ENCODE results near the gene ATG9A.

The ATG9A gene

DNA sequence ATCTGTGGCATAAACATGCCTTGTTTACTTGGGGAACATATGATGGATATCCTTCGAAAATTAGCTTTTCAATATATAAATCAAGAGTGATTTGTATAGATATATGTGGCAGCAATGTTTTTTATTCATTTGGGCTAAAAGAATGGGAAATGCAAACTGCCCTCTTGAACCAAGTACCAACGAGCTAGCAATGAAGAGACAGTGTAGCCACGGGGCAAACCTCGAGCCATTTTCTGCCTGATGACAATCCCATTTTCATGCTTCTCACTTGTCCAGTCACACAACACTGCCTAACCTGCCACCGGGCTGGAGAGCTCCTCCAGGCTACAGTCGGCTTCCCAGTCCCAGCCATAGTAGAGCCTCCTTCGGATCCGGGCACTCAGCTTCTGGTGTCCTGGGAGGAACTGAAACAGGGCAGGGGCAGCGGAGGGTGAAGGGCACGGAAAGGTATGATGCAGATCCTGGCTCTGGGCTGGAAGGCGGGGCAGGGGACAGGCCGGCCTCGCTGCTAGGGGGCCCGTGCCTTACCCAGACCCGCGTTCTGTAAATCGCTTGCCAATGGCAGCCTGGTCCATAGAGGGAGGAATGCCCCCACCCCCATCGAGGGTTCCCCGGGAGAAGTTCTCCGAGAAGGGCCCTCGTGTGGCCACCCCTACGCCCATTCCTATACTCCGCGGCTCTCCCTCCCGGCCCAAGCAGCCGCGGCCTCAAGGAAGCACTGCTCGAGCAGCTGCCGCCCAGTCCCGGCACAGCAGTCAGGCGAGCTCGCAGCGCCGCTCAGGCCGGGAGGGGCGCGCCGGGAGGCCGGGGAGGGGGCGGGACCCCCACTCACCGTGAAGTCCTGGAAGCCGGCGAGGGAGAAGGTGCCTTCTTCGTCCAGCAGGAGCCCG, 53.3 kb downstream of the ATG9A start:
- peak; percentile 54 for DNase-seq

DNA sequence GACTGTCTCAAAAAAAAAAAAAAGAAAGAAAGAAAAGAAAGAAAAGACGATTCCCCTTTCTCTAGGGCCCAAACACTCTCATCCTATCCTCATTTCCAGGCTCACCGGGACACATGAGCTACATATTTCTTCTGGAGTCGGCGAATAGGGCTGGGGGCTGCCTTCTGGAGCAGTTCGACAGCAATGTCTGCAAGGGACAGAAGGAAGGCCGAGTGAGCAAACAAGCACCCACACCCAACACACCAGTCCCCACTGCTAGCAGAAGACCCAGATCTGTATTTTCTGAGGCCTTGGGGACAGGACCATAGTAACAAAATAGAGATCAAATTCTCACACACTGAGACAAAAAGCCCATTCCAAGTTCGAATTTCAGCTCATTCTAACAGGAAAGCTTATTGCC, 54.0 kb downstream of the ATG9A start:
- DNase-seq, result no peak

DNA sequence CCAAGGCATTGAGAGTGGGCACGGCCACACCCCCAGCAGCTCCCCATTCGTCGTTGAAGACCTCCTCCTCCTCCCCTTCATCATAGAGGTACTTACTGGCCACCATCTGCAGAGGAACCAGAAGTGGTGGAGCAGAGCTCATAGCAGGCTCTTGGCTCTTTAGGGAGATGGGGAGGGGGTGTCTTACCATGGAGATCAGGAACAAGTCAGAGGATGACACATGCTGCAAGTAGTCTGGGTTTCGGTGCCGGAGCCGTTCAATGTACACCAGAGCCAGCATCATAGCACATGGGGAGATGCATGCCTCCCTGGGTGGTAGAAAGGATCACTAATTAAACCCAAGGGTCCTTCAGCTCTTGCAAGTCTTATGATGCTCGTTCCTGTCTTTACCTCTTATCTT, 54.6 kb downstream of the ATG9A start:
- DNase-seq, result no peak

DNA sequence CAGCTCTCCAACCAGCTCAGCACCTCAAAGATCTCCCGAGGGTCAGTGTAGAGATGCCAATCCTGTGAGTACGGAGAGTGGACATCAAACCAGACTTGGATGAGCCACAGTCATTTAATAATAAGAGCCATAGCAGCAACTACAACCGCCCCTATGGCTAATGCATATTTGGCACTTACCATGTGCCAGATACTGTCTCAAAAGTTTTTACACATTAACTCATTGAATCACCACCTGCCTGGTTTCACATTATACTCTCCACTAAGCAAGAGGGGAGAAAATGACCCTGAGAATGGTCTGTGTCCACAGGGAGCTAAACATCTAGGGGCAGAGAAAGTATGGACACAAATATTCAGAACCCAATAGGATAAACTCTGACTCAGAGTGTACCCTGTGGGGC, 55.3 kb downstream of the ATG9A start:
- DNase-seq, result no peak

DNA sequence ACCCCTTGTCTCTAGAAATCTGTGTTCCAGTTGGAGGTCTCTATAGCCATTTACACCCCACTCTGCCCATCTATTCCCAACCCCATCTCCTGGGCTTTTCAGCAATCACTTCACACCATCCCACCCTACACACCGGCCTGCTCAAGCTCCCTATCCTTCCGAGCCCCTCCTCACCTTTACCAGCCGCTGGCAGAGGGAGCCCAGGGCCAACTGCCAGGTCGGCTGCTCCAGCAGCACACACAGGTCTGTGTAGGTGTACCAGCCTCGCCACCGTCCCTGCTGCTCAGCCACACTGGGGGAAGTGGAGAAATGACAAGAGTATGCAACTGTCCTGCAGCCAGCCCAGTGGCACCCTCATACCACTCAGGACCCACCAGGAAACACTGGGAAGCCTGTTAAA, 56.3 kb downstream of the ATG9A start:
- DNase-seq, result no peak

DNA sequence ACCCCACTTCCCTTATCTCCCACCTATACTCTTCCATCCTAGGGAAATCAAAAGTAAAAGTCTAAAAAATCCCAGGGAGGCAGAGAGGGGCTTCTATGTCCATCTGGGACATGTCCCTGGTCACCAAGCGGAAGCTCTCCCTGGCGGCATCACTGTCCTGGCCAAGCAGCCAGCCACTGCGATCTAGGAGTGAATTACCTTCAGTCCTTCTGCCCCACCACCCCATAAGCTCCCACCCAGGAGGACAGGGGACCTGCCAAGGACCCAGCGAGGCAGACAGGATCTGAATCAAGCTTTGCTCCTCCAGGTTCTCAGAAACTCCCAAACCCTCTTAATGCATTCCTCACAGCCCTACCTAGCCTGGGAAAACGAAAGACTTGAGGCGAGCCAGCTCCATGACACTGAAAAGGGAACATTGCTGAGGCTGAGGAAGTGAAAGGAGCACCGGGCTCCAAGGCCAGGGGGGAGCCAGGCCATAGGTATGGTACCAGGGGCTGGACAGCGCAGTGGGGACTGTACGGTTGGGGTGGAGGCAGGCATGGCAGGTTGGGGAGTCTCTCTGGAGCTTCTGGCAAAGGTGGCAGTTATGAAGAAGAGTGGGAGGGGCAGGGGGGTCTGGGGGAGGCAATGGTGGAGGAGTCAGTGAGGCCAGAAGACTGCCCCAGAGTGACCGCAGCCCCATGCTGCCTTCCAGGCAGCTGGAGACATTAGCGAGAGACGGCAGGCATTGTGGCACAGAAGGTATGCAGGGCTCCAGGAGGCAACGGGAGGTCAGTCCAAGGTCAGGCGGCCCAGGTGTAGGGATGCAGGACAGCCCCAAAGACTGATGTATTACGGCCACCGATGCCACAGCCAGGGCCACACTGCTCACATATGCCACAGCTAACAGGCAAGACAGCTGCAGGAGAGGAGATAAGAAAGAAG, 56.9 kb downstream of the ATG9A start:
- no peak for DNase-seq

DNA sequence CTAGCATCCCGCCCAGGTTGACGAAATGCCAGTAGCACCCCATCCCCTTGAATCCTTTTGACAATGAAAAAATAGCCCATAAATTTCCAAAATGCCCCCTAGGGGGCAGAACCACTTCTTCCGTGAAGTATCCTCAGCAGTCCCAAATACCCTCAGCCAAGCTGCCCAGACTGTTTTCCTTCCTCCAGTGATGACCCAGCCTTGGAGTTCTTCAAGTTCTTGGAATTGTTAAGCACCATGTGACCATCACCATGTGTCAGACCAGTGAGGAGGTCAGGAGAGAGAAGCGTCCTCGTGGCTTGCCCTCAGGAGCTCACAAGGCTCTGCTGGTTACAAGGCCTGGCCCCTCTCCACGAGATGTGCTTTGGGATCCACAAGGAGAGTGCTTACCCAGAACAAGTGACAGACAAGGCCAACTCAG, 58.2 kb downstream of the ATG9A start:
- DNase-seq, result no peak

DNA sequence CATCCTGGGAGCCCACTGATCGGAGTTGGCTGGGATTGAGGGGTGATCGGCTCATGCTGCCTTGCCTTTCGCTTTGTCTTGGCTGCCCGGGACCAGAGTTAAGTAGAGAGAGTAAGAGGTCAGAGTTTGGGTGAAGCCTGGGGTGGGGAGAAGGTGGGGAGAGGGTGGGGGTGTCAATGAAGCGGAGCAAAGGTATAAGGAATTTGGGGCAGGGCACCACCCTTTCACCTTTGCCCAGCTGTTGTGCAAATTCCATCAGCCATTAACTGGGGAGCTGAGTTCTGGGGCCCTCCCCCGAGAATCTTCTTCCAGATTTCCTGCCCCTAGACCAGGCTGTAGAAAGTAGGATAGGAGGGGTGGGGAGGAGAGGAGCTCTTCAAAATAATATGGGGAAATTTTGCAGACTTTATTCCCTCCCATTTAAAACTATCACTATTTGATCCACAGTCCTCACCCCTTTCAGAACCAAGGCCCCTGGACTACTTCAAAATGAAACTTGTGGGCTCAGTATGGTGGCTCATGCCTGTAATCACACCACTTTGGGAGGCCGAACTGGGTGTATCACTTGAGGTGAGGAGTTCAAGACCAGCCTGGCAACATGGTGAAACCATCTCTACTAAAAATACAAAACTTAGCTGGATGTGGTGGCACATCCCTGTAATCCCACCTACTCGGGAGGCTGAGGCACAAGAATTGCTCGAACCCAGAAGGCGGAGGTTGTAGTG, 59.3 kb downstream of the ATG9A start, which contains the start of gene SLC23A3:
TSS of gene SLC23A3 (minus strand) at position 100 of the 725 bp plus-strand sequence. CDS start at position 55, 45 bp downstream.
- DNase-seq, result no peak
